Measurements from ENCODE around the gene OR1L1.

The OR1L1 gene

GRCh38 chr9:122684851-122685250 lies 23.3 kb downstream of the OR1L1 start:
- DNase-seq (ENCODE audit: low spot score) = no peak
- TF ChIP-seq CTCF (IDR thresholded peaks at IDR 0.05; ENCODE audit: extremely low read depth, missing control alignments) = no peak

GRCh38 chr9:122695696-122696095 lies 34.2 kb downstream of the OR1L1 start:
- TF ChIP-seq CTCF (IDR thresholded peaks at IDR 0.05; ENCODE audit: extremely low read depth, missing control alignments) = no peak
- no peak for DNase-seq (ENCODE audit: low spot score)

Measured in GM20000 (cell line).